ENCODE results near the gene CCR5AS.
"Not testable (repeated sequence)": the region's sequence is repeated elsewhere in the genome, so short reads cannot be mapped to it uniquely, and the experiment has no call there.

CCR5AS gene

DNA sequence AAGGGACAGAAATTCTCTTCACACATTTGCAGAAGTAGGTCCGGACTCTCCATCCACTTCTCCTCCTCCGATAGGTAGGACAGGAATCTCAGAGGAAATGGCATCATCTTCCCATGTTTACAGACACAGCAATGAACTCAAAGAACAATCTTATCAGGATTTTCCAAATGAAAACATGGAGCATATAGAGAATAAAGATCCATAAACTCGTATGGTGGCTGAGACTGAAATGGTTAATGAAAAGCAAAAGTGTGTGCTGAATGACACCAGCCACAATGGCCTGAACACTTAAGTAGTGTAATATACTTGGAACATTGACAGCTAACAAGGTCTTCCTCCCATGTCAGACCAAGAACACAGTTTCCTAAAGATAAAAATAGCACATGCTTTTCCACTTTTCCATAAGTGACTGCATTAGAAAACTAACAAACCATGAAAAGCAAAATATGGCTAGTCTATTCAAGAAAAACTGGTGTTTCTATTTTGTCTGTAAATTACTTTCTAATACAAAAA is 6.0 kb upstream of the CCR5AS start:
- no peaks in the 10 kb centered on the region for H3K9me3 ChIP-seq (ENCODE audit: low read length)
- H3K27ac ChIP-seq (ENCODE audit: low read depth, low read length) = no peak overlapping the region
- H3K27me3 ChIP-seq (ENCODE audit: control insufficient read depth in 1 of 2, insufficient read depth in 2 of 2, low read length in 2 of 2) = no peaks in the 10 kb centered on the region
- no peak overlapping the region for H3K4me3 ChIP-seq (ENCODE audit: low read depth in 1 of 2, low read length in 2 of 2)
- no peaks in the 10 kb centered on the region for H3K4me1 ChIP-seq (ENCODE audit: insufficient read depth, low read length)
- H3K36me3 ChIP-seq (ENCODE audit: insufficient read depth, low read length) = no peaks in the 10 kb centered on the region
- no peak overlapping the region for H3K9ac ChIP-seq (ENCODE audit: low read length)

DNA sequence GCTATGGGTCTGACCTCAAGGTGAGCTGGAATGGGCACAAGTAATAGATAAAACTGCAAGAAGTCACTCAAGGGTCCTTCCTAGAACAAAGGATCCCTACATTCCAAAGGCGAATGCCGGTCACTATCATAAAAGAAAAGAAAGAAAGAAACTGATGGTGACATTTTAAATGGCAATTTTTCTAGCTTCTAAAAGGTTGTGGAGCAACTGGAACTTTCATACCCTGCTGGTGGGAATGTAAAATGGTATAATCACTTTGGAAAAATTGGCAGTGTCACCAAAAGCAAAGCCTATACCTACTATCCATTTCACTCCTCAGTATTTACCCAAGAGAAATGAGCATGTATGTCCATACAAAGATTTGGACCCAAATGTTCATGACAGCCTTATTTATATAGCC is 4.4 kb upstream of the CCR5AS start:
- Histone ChIP-seq H3K27ac (ENCODE audit: low read depth, low read length) (no peak overlapping the region), H3K27me3 (ENCODE audit: control insufficient read depth in 1 of 2, insufficient read depth in 2 of 2, low read length in 2 of 2) (no peaks in the 10 kb centered on the region), H3K9ac (ENCODE audit: low read length) (no peak overlapping the region), H3K9me3 (ENCODE audit: low read length) (no peaks in the 10 kb centered on the region), H3K4me3 (ENCODE audit: low read depth in 1 of 2, low read length in 2 of 2) (no peak overlapping the region), H3K36me3 (ENCODE audit: insufficient read depth, low read length) (no peaks in the 10 kb centered on the region), H3K4me1 (ENCODE audit: insufficient read depth, low read length) (no peaks in the 10 kb centered on the region)

DNA sequence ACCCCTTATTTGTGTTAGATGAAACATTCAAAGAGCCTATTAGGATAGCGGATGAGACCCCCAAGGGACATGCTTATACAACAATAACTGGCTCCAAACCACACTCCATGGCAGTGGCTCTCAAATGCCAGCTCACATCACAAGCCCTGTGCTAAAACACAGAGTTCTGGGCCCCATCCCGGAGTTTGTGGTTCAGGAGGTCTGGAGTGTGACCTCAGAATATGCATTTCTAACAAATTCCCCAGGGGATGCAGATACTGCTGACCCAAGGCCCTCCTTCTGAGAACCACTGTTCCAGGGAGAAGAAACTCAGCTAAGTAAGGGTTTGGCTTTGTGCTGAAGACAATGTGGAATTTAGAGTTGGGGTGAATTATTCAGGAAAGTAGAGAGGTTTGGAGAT is 3.8 kb upstream of the CCR5AS start:
- H3K4me1 ChIP-seq (ENCODE audit: insufficient read depth, low read length) = no peaks in the 10 kb centered on the region
- H3K9ac ChIP-seq (ENCODE audit: low read length) = no peak overlapping the region
- H3K9me3 ChIP-seq (ENCODE audit: low read length) = no peaks in the 10 kb centered on the region
- no peak overlapping the region for H3K27ac ChIP-seq (ENCODE audit: low read depth, low read length)
- no peak overlapping the region for H3K4me3 ChIP-seq (ENCODE audit: low read depth in 1 of 2, low read length in 2 of 2)
- no peaks in the 10 kb centered on the region for H3K27me3 ChIP-seq (ENCODE audit: control insufficient read depth in 1 of 2, insufficient read depth in 2 of 2, low read length in 2 of 2)
- no peaks in the 10 kb centered on the region for H3K36me3 ChIP-seq (ENCODE audit: insufficient read depth, low read length)

DNA sequence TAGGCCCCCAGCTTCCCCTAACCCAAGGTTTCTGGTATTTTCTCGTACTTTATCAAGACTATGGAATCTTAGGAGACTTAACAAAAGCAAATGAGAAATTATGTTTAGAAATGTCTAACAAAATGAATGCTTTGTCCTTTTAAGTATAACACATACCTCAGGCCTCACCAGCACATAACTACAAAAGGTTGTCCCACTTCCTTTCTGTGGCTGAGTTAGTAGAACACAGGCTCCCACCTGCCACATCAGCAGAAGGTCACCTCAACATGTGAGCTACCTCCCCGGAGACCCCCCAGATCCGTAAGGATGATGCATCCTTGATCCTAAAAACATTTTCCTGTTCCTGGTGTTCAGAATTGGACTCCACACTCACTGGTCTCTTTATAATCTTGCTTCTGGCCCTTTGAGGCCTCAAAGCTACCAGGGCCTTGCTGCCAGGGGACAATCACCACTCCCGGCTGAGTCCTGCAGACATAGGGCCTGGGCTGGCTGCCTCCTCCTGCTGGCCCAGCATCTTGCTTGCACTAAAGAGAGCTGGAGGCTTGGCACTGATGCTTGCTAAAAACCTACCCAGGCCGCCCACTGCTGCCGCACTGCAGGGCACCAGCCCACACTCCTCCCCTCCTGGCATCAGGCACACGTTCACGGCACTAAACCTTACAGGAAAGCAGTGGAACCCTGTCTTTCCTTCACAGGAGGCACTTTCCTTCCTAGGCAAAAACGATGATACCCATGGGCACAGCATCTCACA is 3.0 kb upstream of the CCR5AS start:
- Histone ChIP-seq H3K9ac (ENCODE audit: low read length) (no peak overlapping the region), H3K27me3 (ENCODE audit: control insufficient read depth in 1 of 2, insufficient read depth in 2 of 2, low read length in 2 of 2) (no peaks in the 10 kb centered on the region), H3K9me3 (ENCODE audit: low read length) (no peaks in the 10 kb centered on the region), H3K4me1 (ENCODE audit: insufficient read depth, low read length) (no peaks in the 10 kb centered on the region), H3K27ac (ENCODE audit: low read depth, low read length) (no peak overlapping the region), H3K36me3 (ENCODE audit: insufficient read depth, low read length) (no peaks in the 10 kb centered on the region), H3K4me3 (ENCODE audit: low read depth in 1 of 2, low read length in 2 of 2) (no peak overlapping the region)

DNA sequence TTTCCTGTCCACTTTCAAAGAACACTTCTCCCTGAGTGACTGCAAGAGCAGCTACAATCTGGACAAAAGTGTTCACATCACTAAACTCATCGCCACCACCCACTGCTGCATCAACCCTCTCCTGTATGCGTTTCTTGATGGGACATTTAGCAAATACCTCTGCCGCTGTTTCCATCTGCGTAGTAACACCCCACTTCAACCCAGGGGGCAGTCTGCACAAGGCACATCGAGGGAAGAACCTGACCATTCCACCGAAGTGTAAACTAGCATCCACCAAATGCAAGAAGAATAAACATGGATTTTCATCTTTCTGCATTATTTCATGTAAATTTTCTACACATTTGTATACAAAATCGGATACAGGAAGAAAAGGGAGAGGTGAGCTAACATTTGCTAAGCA is 2.0 kb upstream of the CCR5AS start:
- Histone ChIP-seq H3K9ac (ENCODE audit: low read length) (no peak overlapping the region), H3K27me3 (ENCODE audit: control insufficient read depth in 1 of 2, insufficient read depth in 2 of 2, low read length in 2 of 2) (no peaks in the 10 kb centered on the region), H3K36me3 (ENCODE audit: insufficient read depth, low read length) (no peaks in the 10 kb centered on the region), H3K27ac (ENCODE audit: low read depth, low read length) (no peak overlapping the region), H3K9me3 (ENCODE audit: low read length) (no peaks in the 10 kb centered on the region), H3K4me3 (ENCODE audit: low read depth in 1 of 2, low read length in 2 of 2) (no peak overlapping the region), H3K4me1 (ENCODE audit: insufficient read depth, low read length) (no peaks in the 10 kb centered on the region)

DNA sequence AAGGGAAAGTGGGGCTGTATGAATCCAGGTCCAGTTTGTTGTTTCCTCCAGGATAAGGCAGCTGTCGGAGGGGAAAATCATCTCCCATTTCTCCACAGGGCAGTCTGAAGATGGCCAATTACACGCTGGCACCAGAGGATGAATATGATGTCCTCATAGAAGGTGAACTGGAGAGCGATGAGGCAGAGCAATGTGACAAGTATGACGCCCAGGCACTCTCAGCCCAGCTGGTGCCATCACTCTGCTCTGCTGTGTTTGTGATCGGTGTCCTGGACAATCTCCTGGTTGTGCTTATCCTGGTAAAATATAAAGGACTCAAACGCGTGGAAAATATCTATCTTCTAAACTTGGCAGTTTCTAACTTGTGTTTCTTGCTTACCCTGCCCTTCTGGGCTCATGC is 1.1 kb upstream of the CCR5AS start:
- Histone ChIP-seq H3K36me3 (ENCODE audit: insufficient read depth, low read length) (no peaks in the 10 kb centered on the region), H3K4me3 (ENCODE audit: low read depth in 1 of 2, low read length in 2 of 2) (no peak overlapping the region), H3K27me3 (ENCODE audit: control insufficient read depth in 1 of 2, insufficient read depth in 2 of 2, low read length in 2 of 2) (no peaks in the 10 kb centered on the region), H3K27ac (ENCODE audit: low read depth, low read length) (no peak overlapping the region), H3K9me3 (ENCODE audit: low read length) (no peaks in the 10 kb centered on the region), H3K9ac (ENCODE audit: low read length) (no peak overlapping the region), H3K4me1 (ENCODE audit: insufficient read depth, low read length) (no peaks in the 10 kb centered on the region)

DNA sequence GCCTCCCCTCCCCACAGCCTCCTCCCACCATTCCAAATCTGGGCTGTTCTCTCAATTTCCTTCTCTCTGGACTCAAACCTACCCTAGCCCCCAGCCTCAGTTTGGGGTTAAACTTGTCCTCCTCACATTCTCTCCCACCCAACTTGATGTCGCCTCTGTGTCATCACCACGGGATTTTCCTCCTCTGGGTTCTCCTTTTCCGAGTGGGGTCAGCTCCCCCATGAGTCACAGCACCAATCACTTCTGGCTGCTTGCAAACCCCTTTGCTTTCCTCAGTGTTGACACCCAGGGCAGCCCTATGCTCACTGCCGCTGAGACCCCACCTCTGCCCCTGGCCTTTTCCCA is 451 bp downstream of the CCR5AS start:
- H3K27me3 ChIP-seq (ENCODE audit: control insufficient read depth in 1 of 2, insufficient read depth in 2 of 2, low read length in 2 of 2) = no peaks in the 10 kb centered on the region
- no peaks in the 10 kb centered on the region for H3K36me3 ChIP-seq (ENCODE audit: insufficient read depth, low read length)
- no peaks in the 10 kb centered on the region for H3K4me1 ChIP-seq (ENCODE audit: insufficient read depth, low read length)
- no peak overlapping the region for H3K9ac ChIP-seq (ENCODE audit: low read length)
- H3K27ac ChIP-seq (ENCODE audit: low read depth, low read length) = peak overlapping the region; percentile 1
- no peaks in the 10 kb centered on the region for H3K9me3 ChIP-seq (ENCODE audit: low read length)
- H3K4me3 ChIP-seq (ENCODE audit: low read depth in 1 of 2, low read length in 2 of 2) = no peak overlapping the region

DNA sequence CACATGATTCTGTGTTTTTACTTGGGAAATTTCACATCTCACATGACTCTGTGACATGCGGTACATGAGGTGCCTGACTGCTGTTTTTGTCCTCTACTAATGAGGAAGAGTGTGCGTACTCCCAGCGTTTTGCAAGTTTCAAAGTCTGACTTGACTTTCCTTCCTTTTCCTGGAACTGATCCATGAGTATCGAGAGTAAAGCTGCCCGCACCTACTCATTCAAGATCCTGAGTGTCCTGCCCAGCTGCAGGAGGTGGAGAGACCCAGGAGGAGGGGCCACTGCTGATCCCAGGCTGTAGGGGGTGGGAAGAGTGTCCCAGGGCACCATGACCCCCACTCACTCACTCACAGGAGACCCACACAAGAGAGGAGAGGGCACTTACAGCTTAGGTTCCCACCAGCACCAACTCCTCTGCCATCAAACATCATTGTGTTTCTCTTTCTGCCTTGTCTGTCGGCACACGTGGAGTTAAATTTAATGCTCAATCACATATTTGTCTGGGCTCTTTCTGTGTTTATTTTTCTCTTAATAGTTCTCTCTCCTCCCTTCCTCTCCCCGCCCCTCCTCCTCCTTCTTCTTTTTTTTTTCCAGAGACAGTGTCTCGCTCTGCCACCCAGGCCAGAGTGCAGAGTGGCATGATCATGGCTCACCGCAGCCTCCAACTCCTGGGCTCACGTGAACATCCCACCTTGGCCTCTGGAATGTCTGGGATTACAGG is 1.4 kb downstream of the CCR5AS start:
- no peaks in the 10 kb centered on the region for H3K36me3 ChIP-seq (ENCODE audit: insufficient read depth, low read length)
- H3K9ac ChIP-seq (ENCODE audit: low read length) = no peak overlapping the region
- no peaks in the 10 kb centered on the region for H3K27me3 ChIP-seq (ENCODE audit: control insufficient read depth in 1 of 2, insufficient read depth in 2 of 2, low read length in 2 of 2)
- peak overlapping the region; percentile 52 for H3K27ac ChIP-seq (ENCODE audit: low read depth, low read length)
- no peak overlapping the region for H3K4me3 ChIP-seq (ENCODE audit: low read depth in 1 of 2, low read length in 2 of 2)
- no peaks in the 10 kb centered on the region for H3K4me1 ChIP-seq (ENCODE audit: insufficient read depth, low read length)
- no peaks in the 10 kb centered on the region for H3K9me3 ChIP-seq (ENCODE audit: low read length)

DNA sequence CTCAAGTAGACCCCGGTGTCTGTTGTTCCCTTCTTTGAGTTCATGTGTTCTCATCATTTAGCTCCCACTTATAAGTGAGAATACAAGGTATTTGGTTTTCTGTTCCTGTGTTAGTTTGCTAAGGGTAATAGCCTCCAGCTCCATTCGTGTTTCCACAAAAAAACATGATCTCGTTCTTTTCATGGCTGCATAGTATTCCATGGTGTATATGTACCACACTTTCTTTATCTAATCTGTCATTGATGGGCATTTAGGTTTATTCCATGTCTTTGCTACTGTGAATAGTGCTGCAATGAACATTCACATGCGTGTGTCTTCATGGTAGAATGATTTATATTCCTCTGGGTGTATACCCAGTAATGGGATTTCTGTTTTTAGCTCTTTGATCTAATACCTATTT is 4.0 kb downstream of the CCR5AS start:
- H3K4me3 ChIP-seq (ENCODE audit: low read depth in 1 of 2, low read length in 2 of 2); H3K9me3 ChIP-seq (ENCODE audit: low read length); H3K4me1 ChIP-seq (ENCODE audit: insufficient read depth, low read length); H3K27ac ChIP-seq (ENCODE audit: low read depth, low read length); H3K27me3 ChIP-seq (ENCODE audit: control insufficient read depth in 1 of 2, insufficient read depth in 2 of 2, low read length in 2 of 2); H3K9ac ChIP-seq (ENCODE audit: low read length); H3K36me3 ChIP-seq (ENCODE audit: insufficient read depth, low read length): not testable (repeated sequence)

DNA sequence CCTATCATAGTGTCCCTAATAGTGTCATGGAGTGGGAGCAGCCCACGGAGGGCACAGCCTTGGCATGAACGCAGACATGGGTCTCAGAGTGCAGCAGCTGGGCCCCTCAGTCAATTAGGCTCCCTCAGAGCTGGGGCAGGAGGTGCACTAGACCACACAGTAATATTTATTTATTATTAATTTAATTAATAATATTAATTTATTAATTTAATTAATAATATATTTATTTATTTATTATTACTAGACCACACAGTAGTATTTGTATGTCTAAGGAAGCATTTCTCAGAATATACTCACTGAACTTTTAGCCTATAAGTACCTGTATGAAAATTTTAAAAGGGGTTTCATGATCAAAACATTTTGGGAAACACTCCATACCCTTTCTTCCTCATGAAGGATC is 5.3 kb downstream of the CCR5AS start:
- Histone ChIP-seq H3K36me3 (ENCODE audit: insufficient read depth, low read length) (no peaks in the 10 kb centered on the region), H3K4me3 (ENCODE audit: low read depth in 1 of 2, low read length in 2 of 2) (no peak overlapping the region), H3K27me3 (ENCODE audit: control insufficient read depth in 1 of 2, insufficient read depth in 2 of 2, low read length in 2 of 2) (no peaks in the 10 kb centered on the region), H3K4me1 (ENCODE audit: insufficient read depth, low read length) (no peaks in the 10 kb centered on the region), H3K27ac (ENCODE audit: low read depth, low read length) (no peak overlapping the region), H3K9ac (ENCODE audit: low read length) (no peak overlapping the region), H3K9me3 (ENCODE audit: low read length) (no peaks in the 10 kb centered on the region)

DNA sequence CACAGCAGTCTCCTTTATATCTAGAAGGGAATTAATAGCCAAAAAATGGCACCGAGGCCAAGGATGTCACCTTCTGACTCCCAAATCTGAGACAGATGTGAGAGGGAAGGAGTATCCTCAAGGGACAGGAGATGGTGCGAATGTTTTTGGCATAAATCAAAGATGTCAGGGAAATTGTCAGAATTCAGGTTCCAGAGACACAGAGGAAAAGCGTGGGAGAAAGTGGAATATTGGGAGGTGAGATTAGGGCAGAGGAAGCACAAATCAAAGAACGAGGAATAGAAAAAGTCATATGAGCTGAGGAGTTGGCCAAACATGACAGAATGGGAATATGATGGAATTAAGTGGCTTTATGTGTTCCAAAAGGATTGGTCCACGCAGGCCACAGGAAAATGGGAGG is 6.0 kb downstream of the CCR5AS start:
- Histone ChIP-seq H3K4me1 (ENCODE audit: insufficient read depth, low read length) (no peaks in the 10 kb centered on the region), H3K9me3 (ENCODE audit: low read length) (no peaks in the 10 kb centered on the region)

More for the DNA sequence above, 6.0 kb downstream of the CCR5AS start:
- Histone ChIP-seq H3K9ac (ENCODE audit: low read length) (no peak overlapping the region), H3K27ac (ENCODE audit: low read depth, low read length) (no peak overlapping the region), H3K27me3 (ENCODE audit: control insufficient read depth in 1 of 2, insufficient read depth in 2 of 2, low read length in 2 of 2) (no peaks in the 10 kb centered on the region), H3K36me3 (ENCODE audit: insufficient read depth, low read length) (no peaks in the 10 kb centered on the region), H3K4me3 (ENCODE audit: low read depth in 1 of 2, low read length in 2 of 2) (no peak overlapping the region)

All from muscle layer of colon (tissue), 2 donors.